ENCODE measurements around the gene CAPN11.
A peak's percentile ranks its signal among the peaks of the same experiment; 100 is the strongest.

GRCh38 chr6:44110966-44111365 lies 47.7 kb upstream of the CAPN11 start:
- TF ChIP-seq SIN3A (IDR thresholded peaks at IDR 0.05; ENCODE audit: borderline replicate concordance, insufficient read depth, low read length) (no peak), POLR2AphosphoS5 (IDR thresholded peaks at IDR 0.05; ENCODE audit: low read depth, low read length) (peak; percentile 53; the same call in 1 of the 2 replicates), FOXP2 (optimal IDR thresholded peaks at IDR 0.05; ENCODE audit: borderline replicate concordance, extremely low read depth, extremely low read length, insufficient read depth) (no peak), TAF1 (IDR thresholded peaks at IDR 0.05; ENCODE audit: borderline replicate concordance, insufficient read depth, low read length) (no peak)

Measured in PFSK-1 (cell line).